ENCODE data around the gene EBNA1BP2. TPM values are rescaled to one million over a fixed set of nuclear protein-coding genes. Genes with fewer than 3 reads are reported as not detected.

EBNA1BP2 gene
- total and polyA plus RNA-seq, 7 donors = 20.1 to 153 (median 46.2) TPM

DNA sequence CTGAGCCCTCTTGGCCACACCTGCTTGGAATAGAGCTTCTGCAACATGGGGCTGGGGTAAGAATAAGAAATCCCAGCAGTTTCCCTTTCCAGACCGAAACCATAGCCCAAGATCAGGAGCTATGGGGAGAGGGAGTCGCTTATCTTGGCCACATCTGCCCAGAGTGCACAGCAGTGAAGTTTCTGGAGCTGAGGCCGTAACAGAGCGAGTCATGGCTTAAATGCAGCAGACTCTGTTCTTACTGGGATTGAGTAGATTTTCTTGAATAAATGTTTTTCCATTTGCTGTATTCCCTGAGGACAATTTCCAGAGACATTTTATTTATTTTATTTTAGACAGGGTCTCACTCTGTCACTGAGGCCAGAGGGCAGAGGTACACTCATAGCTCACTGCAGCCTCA, 33.6 kb upstream of the EBNA1BP2 start:
- Histone ChIP-seq H3K4me3 (no peak overlapping the region), H3K9me3 (no peaks in the 10 kb centered on the region), H3K36me3 (ENCODE audit: insufficient read depth in 1 of 2, low read depth in 1 of 2) (no peaks in the 10 kb centered on the region), H3K4me1 (peaks cover 7% of the 10 kb centered on the region), H3K27ac (peak overlapping the region; percentile 55), H3K27me3 (ENCODE audit: insufficient read depth in 3 of 3, low read length in 2 of 3) (no peaks in the 10 kb centered on the region)
- 71 to 85% (median 77%) methylated on average over 4 of the region's 4 CpGs for WGBS, 3 donors
- DNase-seq (no peak), ATAC-seq (no peak)
- TF ChIP-seq, protein P1, sequence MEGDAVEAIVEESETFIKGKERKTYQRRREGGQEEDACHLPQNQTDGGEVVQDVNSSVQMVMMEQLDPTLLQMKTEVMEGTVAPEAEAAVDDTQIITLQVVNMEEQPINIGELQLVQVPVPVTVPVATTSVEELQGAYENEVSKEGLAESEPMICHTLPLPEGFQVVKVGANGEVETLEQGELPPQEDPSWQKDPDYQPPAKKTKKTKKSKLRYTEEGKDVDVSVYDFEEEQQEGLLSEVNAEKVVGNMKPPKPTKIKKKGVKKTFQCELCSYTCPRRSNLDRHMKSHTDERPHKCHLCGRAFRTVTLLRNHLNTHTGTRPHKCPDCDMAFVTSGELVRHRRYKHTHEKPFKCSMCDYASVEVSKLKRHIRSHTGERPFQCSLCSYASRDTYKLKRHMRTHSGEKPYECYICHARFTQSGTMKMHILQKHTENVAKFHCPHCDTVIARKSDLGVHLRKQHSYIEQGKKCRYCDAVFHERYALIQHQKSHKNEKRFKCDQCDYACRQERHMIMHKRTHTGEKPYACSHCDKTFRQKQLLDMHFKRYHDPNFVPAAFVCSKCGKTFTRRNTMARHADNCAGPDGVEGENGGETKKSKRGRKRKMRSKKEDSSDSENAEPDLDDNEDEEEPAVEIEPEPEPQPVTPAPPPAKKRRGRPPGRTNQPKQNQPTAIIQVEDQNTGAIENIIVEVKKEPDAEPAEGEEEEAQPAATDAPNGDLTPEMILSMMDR (IDR thresholded peaks at IDR 0.05) = no peak
- intact Hi-C loops (cut with DNase I) = no loop called here

DNA sequence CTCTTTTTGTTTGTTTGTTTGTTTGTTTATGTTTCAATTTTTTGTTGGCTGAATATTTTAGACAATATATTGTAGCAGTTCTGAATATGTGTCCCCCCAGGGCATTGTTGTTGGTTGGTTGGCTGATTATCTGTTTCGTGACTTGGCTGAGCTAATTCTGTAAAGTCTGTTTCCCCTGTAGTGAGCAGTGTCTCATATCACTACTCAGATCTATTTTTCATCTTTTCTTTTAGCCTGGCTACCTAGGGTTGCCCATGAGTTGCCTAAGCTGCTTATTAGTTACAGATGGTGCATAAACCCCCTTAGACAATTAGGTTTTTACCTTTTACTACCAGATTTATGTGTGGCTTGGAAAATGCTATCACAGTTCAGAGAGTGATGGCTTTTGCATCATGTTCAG, 32.3 kb upstream of the EBNA1BP2 start:
- Histone ChIP-seq H3K27me3 (ENCODE audit: insufficient read depth in 3 of 3, low read length in 2 of 3) (no peaks in the 10 kb centered on the region), H3K27ac (no peak overlapping the region), H3K36me3 (ENCODE audit: insufficient read depth in 1 of 2, low read depth in 1 of 2) (no peaks in the 10 kb centered on the region), H3K9me3 (no peaks in the 10 kb centered on the region), H3K4me3 (no peak overlapping the region), H3K4me1 (peaks cover 7% of the 10 kb centered on the region)
- ATAC-seq = no peak
- TF ChIP-seq, protein P1 (IDR thresholded peaks at IDR 0.05) = no peak
- no peak for DNase-seq
- intact Hi-C loops (cut with DNase I) = no loop called here
- WGBS, 3 donors = 92 to 93% (median 92%) methylated on average over 1 of the region's 1 CpG

DNA sequence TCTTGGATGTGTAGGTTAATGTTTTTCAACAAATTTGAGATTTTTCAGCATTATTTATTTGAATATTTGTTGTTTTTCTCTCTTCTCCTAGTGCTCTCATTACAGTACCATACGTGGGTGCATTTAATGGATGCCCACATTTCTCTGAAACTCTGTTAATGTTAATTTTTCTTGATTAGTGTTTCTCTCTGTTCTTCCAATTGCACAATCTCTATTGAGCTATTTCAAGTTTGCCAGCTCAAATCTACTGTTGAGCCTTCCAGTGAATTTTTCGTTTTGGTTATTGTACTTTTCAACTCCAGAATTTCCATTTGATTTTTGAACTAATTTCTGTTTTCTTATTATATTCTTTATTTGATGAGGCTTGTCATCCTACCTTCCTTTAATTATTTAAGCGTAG, 31.8 kb upstream of the EBNA1BP2 start:
- Histone ChIP-seq H3K27ac (no peak overlapping the region), H3K4me1 (peaks cover 7% of the 10 kb centered on the region), H3K27me3 (ENCODE audit: insufficient read depth in 3 of 3, low read length in 2 of 3) (no peaks in the 10 kb centered on the region), H3K36me3 (ENCODE audit: insufficient read depth in 1 of 2, low read depth in 1 of 2) (no peaks in the 10 kb centered on the region), H3K4me3 (no peak overlapping the region), H3K9me3 (no peaks in the 10 kb centered on the region)
- ATAC-seq (no peak), DNase-seq (no peak)
- intact Hi-C loops (cut with DNase I) = no loop called here
- TF ChIP-seq, protein P1 (IDR thresholded peaks at IDR 0.05) = no peak
- 77 to 96% (median 96%) methylated on average over 3 of the region's 3 CpGs for WGBS, 3 donors

DNA sequence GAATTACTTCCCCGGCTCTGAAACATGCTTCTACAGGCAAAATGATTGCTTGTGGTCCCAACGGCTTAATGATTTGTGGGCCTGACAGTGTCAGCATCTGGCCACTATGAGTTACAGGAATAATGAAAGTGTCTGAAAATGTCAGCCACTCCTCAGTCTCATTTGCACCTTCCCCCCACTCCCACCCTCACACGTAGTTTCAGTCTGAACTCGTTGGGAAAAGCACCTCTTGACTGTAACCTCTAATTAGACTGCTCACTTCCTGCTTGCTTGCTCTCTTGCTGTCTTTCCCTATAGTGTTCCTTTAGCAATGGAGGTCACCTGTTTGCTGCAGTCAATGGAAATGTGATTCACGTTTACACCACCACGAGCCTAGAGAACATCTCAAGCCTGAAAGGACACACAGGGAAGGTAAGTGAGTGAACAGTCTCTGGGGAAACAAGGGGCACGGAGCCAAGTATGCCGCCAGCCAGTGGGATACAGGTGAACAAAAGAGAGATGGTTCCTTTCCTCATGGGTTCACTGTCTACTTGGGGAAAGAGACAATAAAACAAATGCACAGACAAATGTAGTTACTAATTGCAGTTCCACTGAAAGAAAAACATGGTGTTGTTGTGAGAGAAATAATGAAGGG, 27.1 kb upstream of the EBNA1BP2 start:
- Histone ChIP-seq H3K9me3 (no peaks in the 10 kb centered on the region), H3K27ac (no peak overlapping the region), H3K27me3 (ENCODE audit: insufficient read depth in 3 of 3, low read length in 2 of 3) (peaks cover 0 to 7% (median 0%) of the 10 kb centered on the region in 3 donors), H3K36me3 (ENCODE audit: insufficient read depth in 1 of 2, low read depth in 1 of 2) (no peaks in the 10 kb centered on the region), H3K4me1 (no peaks in the 10 kb centered on the region), H3K4me3 (no peak overlapping the region)
- TF ChIP-seq, protein P1 (IDR thresholded peaks at IDR 0.05) = no peak
- 45 to 48% (median 46%) methylated on average over 8 of the region's 8 CpGs for WGBS, 3 donors
- intact Hi-C loops (cut with DNase I) = no loop called here
- DNase-seq = no peak
- no peak for ATAC-seq

Measured in psoas muscle (tissue), 8 donors.